Liver (tissue), 9 donors: ENCODE results near the gene ETS2. TPM values are rescaled to one million over a fixed set of nuclear protein-coding genes. Genes with fewer than 3 reads are reported as not detected.

Experiments used
- DNase-seq: peaks from one replicate; pipeline ENCODE4 v3.0.0-alpha.2; 2017; ENCODE audit warnings: low spot score
- H3K27ac ChIP-seq, 2 donors: one replicate each; pipeline ENCODE4 v1.7.0; 2013; ENCODE audit warnings: inconsistent platforms in 2 of 2, low read length in 2 of 2, control low read depth in 1 of 2, low read depth in 1 of 2, mild to moderate bottlenecking in 1 of 2
- H3K27me3 ChIP-seq, 4 donors: one replicate each; pipeline versions ENCODE4 v1.6.1 to v1.7.0; 2013; ENCODE audit warnings: low read length in 3 of 4, inconsistent platforms in 1 of 4, mild to moderate bottlenecking in 1 of 4, moderate library complexity in 1 of 4; ENCODE audit not compliant: control insufficient read depth in 4 of 4, insufficient read depth in 4 of 4
- H3K36me3 ChIP-seq, 4 donors: one replicate each; pipeline versions ENCODE4 v1.6.1 to v1.7.0; 2013; ENCODE audit warnings: low read length in 3 of 4, mild to moderate bottlenecking in 3 of 4, low read depth in 1 of 4, moderate library complexity in 1 of 4; ENCODE audit not compliant: control insufficient read depth in 4 of 4, insufficient read depth in 3 of 4
- H3K4me1 ChIP-seq, 4 donors: one replicate each; pipeline versions ENCODE4 v1.6.1 to v1.7.0; 2013; ENCODE audit warnings: low read length in 3 of 4, mild to moderate bottlenecking in 3 of 4, moderate library complexity in 1 of 4; ENCODE audit not compliant: control insufficient read depth in 4 of 4, insufficient read depth in 4 of 4
- H3K4me3 ChIP-seq, 3 donors: one replicate each; pipeline versions ENCODE4 v1.6.1 to v1.7.0; 2013; ENCODE audit warnings: low read length in 3 of 3, control low read depth in 1 of 3, low read depth in 1 of 3, mild to moderate bottlenecking in 1 of 3
- H3K9ac ChIP-seq, 2 donors: one replicate each; pipeline ENCODE4 v1.7.0; 2013; ENCODE audit warnings: low read length in 2 of 2, mild to moderate bottlenecking in 2 of 2, moderate library complexity in 2 of 2, control low read depth in 1 of 2, low read depth in 1 of 2
- H3K9me3 ChIP-seq, 4 donors: one replicate each; pipeline versions ENCODE4 v1.6.1 to v1.7.0; 2013; ENCODE audit warnings: low read length in 3 of 4; ENCODE audit not compliant: control insufficient read depth in 4 of 4
- ATF3 ChIP-seq: IDR thresholded peaks from 2 replicates; pipeline ENCODE4 v1.6.1; 2016; ENCODE audit warnings: antibody characterized with exemption
- CTCF ChIP-seq: fragments of 150-350 bp; IDR thresholded peaks from 2 replicates; pipeline ENCODE4 v1.5.1; 2017; ENCODE audit warnings: improper control_type of control experiment, low read depth, low read length; ENCODE audit not compliant: missing input control
- EGR1 ChIP-seq, 2 donors: IDR thresholded peaks; 2 replicates each; pipeline ENCODE4 v1.6.1; 2016 to 2018; ENCODE audit warnings: antibody characterized with exemption in 2 of 2, low read depth in 2 of 2
- FOXA1 ChIP-seq: IDR thresholded peaks from 2 replicates; pipeline ENCODE4 v1.6.1; 2016; ENCODE audit warnings: antibody characterized with exemption
- FOXA2 ChIP-seq: IDR thresholded peaks from 2 replicates; pipeline ENCODE4 v1.6.1; 2016; ENCODE audit warnings: antibody characterized with exemption
- GABPA ChIP-seq, 2 donors: IDR thresholded peaks in 1 of 2; conservative IDR thresholded peaks in 1 of 2; 2 replicates each; pipeline ENCODE4 v1.6.1; 2016; ENCODE audit warnings: antibody characterized with exemption in 2 of 2, mild to moderate bottlenecking in 1 of 2, moderate library complexity in 1 of 2
- HNF4A ChIP-seq, 2 donors: conservative IDR thresholded peaks; 2 replicates each; pipeline ENCODE4 v1.6.1; 2016; ENCODE audit warnings: antibody characterized with exemption in 2 of 2, mild to moderate bottlenecking in 2 of 2
- HNF4G ChIP-seq: IDR thresholded peaks from 2 replicates; pipeline ENCODE4 v1.6.1; 2016; ENCODE audit warnings: antibody characterized with exemption
- JUND ChIP-seq, 2 donors: IDR thresholded peaks; 2 replicates each; pipeline ENCODE4 v1.6.1; 2016; ENCODE audit warnings: antibody characterized with exemption in 2 of 2
- MAX ChIP-seq: IDR thresholded peaks from 2 replicates; pipeline ENCODE4 v1.6.1; 2016; ENCODE audit warnings: antibody characterized with exemption
- NR2F2 ChIP-seq: IDR thresholded peaks from 2 replicates; pipeline ENCODE4 v1.6.1; 2016; ENCODE audit warnings: antibody characterized with exemption
- RAD21 ChIP-seq, 2 donors: IDR thresholded peaks; 2 replicates each; pipeline ENCODE4 v1.6.1; 2016; ENCODE audit warnings: antibody characterized with exemption in 2 of 2, mild to moderate bottlenecking in 2 of 2
- REST ChIP-seq: IDR thresholded peaks from 2 replicates; pipeline ENCODE4 v1.6.1; 2016; ENCODE audit warnings: antibody characterized with exemption, mild to moderate bottlenecking
- RXRA ChIP-seq, 2 donors: IDR thresholded peaks; 2 replicates each; pipeline ENCODE4 v1.6.1; 2017 to 2018; ENCODE audit warnings: antibody characterized with exemption in 2 of 2, mild to moderate bottlenecking in 1 of 2
- SP1 ChIP-seq: IDR thresholded peaks from 2 replicates; pipeline ENCODE4 v1.6.1; 2018; ENCODE audit warnings: antibody characterized with exemption, mild to moderate bottlenecking
- TAF1 ChIP-seq: conservative IDR thresholded peaks from 2 replicates; pipeline ENCODE4 v1.6.1; 2016; ENCODE audit warnings: antibody characterized with exemption, mild to moderate bottlenecking
- YY1 ChIP-seq: IDR thresholded peaks from 2 replicates; pipeline ENCODE4 v1.6.1; 2016; ENCODE audit warnings: antibody characterized with exemption, mild to moderate bottlenecking
- ZBTB33 ChIP-seq: IDR thresholded peaks from 2 replicates; pipeline ENCODE4 v1.6.1; 2016; ENCODE audit warnings: antibody characterized with exemption
- WGBS: extraction: QIAGEN DNeasy Blood & Tissue Kit; methylation state at CpG from one replicate; pipeline ENCODE4 v1.1.7; 2013; 5-methylcytosine and 5-hydroxymethylcytosine counted together
- polyA plus RNA-seq, 2 donors: library from polyadenylated mRNA; stranded (reverse) in 1 of 2; unstranded in 1 of 2; fragments of 200-250 nt in 1 of 2; fragments of >200 nt in 1 of 2; fragmentation: Nextera tagmentation in 1 of 2; extraction: Ambion mirVana in 1 of 2; gene quantifications; one replicate each; pipeline versions ENCODE4 v1.2.1 to v1.2.3, GENCODE V29; 2013 to 2015
- total RNA-seq, 2 donors: library from RNA; depleted of rRNA; stranded (reverse); fragments of >200 nt; gene quantifications; one replicate each; pipeline ENCODE4 v1.2.3, GENCODE V29; 2014
- donor health status: healthy.
- donor health status: healthy.
- donor health status: healthy.
- donor health status: healthy.
- donor health status: healthy.

The ETS2 gene
- total and polyA plus RNA-seq, 4 donors, result 20.2 to 90.7 (median 41.8) TPM

GRCh38 chr21:38797470-38797869 is 8.3 kb upstream of the ETS2 start:
- no peaks in the 10 kb centered on the region for H3K9me3 ChIP-seq
- H3K9ac ChIP-seq, result no peak overlapping the region
- no peaks in the 10 kb centered on the region for H3K36me3 ChIP-seq
- no peak for DNase-seq
- H3K4me1 ChIP-seq, result peaks cover 2 to 12% (median 4%) of the 10 kb centered on the region in 4 donors
- no peak overlapping the region for H3K4me3 ChIP-seq
- WGBS, result 74% methylated on average over 3 of the region's 3 CpGs
- H3K27ac ChIP-seq, result no peak overlapping the region
- TF ChIP-seq YY1 (peak; percentile 32), SP1 (peak; percentile 15), CTCF (no peak), REST (peak; percentile 40), FOXA1 (no peak), JUND (IDR thresholded peaks at IDR 0.05) (peak in 1 of 2 donors; percentile 86), HNF4G (no peak), RXRA (IDR thresholded peaks at IDR 0.05) (peak in 1 of 2 donors; percentile 82), MAX (no peak), NR2F2 (no peak), RAD21 (IDR thresholded peaks at IDR 0.05) (peak; percentile 16 to 39), FOXA2 (no peak), TAF1 (no peak), EGR1 (IDR thresholded peaks at IDR 0.05; ENCODE audit: low read depth in 2 of 2) (no peak), ZBTB33 (peak; percentile 34), ATF3 (no peak), HNF4A (conservative IDR thresholded peaks at IDR 0.05) (peak in 1 of 2 donors; percentile 82), GABPA (IDR thresholded peaks at IDR 0.05 in 1 of 2, conservative IDR thresholded peaks at IDR 0.05 in 1 of 2) (no peak)
- no peaks in the 10 kb centered on the region for H3K27me3 ChIP-seq
